Kidney (tissue), 14 donors: ENCODE data around the gene TNFRSF14. TPM values are rescaled to one million over a fixed set of nuclear protein-coding genes. Genes with fewer than 3 reads are reported as not detected.
A peak's percentile ranks its signal among the peaks of the same experiment; 100 is the strongest.

Experiments used
- DNase-seq, 5 donors: peaks; one replicate each; pipeline ENCODE4 v3.0.0-alpha.2; 2013 to 2020
- FAIRE-seq: peaks from 2 replicates; lab custom pipeline; 2012; peaks lifted over from hg19 to GRCh38; lab: Jason Lieb, UNC
- H3K27ac ChIP-seq, 2 donors: one replicate each; pipeline ENCODE4 v1.7.0; 2013; ENCODE audit warnings: low read depth in 2 of 2, low read length in 2 of 2, inconsistent platforms in 1 of 2
- H3K27me3 ChIP-seq: one replicate; pipeline ENCODE4 v1.7.1; 2013; ENCODE audit warnings: low read length, inconsistent platforms; ENCODE audit not compliant: control insufficient read depth, insufficient read depth
- H3K36me3 ChIP-seq, 3 donors: one replicate each; pipeline versions ENCODE4 v1.7.0 to v1.7.1; 2013; ENCODE audit warnings: low read length in 3 of 3, control low read depth in 1 of 3, inconsistent platforms in 1 of 3; ENCODE audit not compliant: insufficient read depth in 3 of 3, control insufficient read depth in 2 of 3
- H3K4me1 ChIP-seq, 3 donors: one replicate each; pipeline versions ENCODE4 v1.7.0 to v1.7.1; 2013; ENCODE audit warnings: low read length in 3 of 3, inconsistent platforms in 1 of 3, low read depth in 1 of 3; ENCODE audit not compliant: control insufficient read depth in 2 of 3, insufficient read depth in 2 of 3
- H3K4me3 ChIP-seq, 3 donors: one replicate each; pipeline versions ENCODE4 v1.7.0 to v1.8.1; 2013; ENCODE audit warnings: low read length in 3 of 3, control low read depth in 1 of 3, inconsistent platforms in 1 of 3
- H3K9ac ChIP-seq, 3 donors: one replicate each; pipeline versions ENCODE4 v1.7.0 to v1.7.1; 2013; ENCODE audit warnings: low read length in 3 of 3, control low read depth in 1 of 3, inconsistent platforms in 1 of 3
- H3K9me3 ChIP-seq, 3 donors: one replicate each; pipeline versions ENCODE4 v1.7.0 to v1.7.1; 2013; ENCODE audit warnings: low read length in 3 of 3, control low read depth in 1 of 3, inconsistent platforms in 1 of 3; ENCODE audit not compliant: control insufficient read depth in 2 of 3, insufficient read depth in 1 of 3
- CTCF ChIP-seq: IDR thresholded peaks from 3 replicates; pipeline ENCODE4 v1.5.1; 2012; ENCODE audit warnings: mild to moderate bottlenecking, moderate library complexity, borderline replicate concordance; ENCODE audit not compliant: insufficient read depth; ENCODE audit errors: extremely low read depth
- intact Hi-C: fragments of 100-400 bp; cut with DNase I; formaldehyde crosslinking; loops from one replicate; pipeline ENCODE4 v1.11.1; 2022
- polyA plus RNA-seq: library from polyadenylated mRNA; stranded (reverse); fragments of 350-450 nt; fragmentation: Illumina TruSeq; extraction: RNeasy Lipid Tissue Mini Kit (QIAGEN cat#74804); gene quantifications from one replicate; pipeline ENCODE4 v1.2.3, GENCODE V29; 2014; ENCODE audit warnings: low read depth, low replicate concordance; ENCODE audit not compliant: insufficient read depth
- total RNA-seq: library from RNA; stranded (reverse); fragmentation: NEBNext Ultra II Directional; extraction: Animal tissue kit (Norgen Biotek cat#: 25700); gene quantifications from one replicate; pipeline ENCODE4 v1.2.1, GENCODE V29; 2021
- donor health status: control.
- donor health status: control.
- donor health status: control.
- donor health status: control.
- donor health status: control.
- donor health status: DM: yes; HTN: yes; CAD: no.
- donor health status: Normal renal cell carcinoma (clear cell type).

The TNFRSF14 gene
- total and polyA plus RNA-seq, 2 donors from 2014 or later = 95.0 to 99.1 TPM

- Histone ChIP-seq H3K4me3 (peak overlapping the region in 1 of 3 donors; percentile 35), H3K9me3 (no peaks in the 10 kb centered on the region), H3K36me3 (no peaks in the 10 kb centered on the region), H3K4me1 (peaks cover 0 to 4% (median 0%) of the 10 kb centered on the region in 3 donors), H3K9ac (no peak overlapping the region), H3K27ac (no peak overlapping the region), H3K27me3 (no peaks in the 10 kb centered on the region)
- DNase-seq (peak in 3 of 5 donors; percentile 54 to 92 (median 76)), FAIRE-seq (no peak)
- intact Hi-C loops = no loop called here
- TF ChIP-seq CTCF = no peak
These were observed 38.0 kb downstream of the TNFRSF14 start for GRCh38 chr1:2594001-2594640.

- intact Hi-C loops = no loop called here
- H3K4me1 ChIP-seq = peaks cover 0 to 4% (median 0%) of the 10 kb centered on the region in 3 donors
- no peak overlapping the region for H3K9ac ChIP-seq
- no peaks in the 10 kb centered on the region for H3K36me3 ChIP-seq
- H3K27me3 ChIP-seq = no peaks in the 10 kb centered on the region
- H3K9me3 ChIP-seq = no peaks in the 10 kb centered on the region
- no peak overlapping the region for H3K27ac ChIP-seq
- TF ChIP-seq CTCF = no peak
- no peak for FAIRE-seq
- no peak overlapping the region for H3K4me3 ChIP-seq
- DNase-seq = peak in 1 of 5 donors; percentile 73
These were observed 38.5 kb downstream of the TNFRSF14 start for GRCh38 chr1:2594641-2595131.

- H3K9me3 ChIP-seq = no peaks in the 10 kb centered on the region
- FAIRE-seq (no peak), DNase-seq (peak in 1 of 5 donors; percentile 67)
- no peak overlapping the region for H3K9ac ChIP-seq
- H3K27ac ChIP-seq = no peak overlapping the region
- TF ChIP-seq CTCF = no peak
- no peak overlapping the region for H3K4me3 ChIP-seq
- H3K4me1 ChIP-seq = peaks cover 0 to 4% (median 0%) of the 10 kb centered on the region in 3 donors
- no peaks in the 10 kb centered on the region for H3K36me3 ChIP-seq
- no peaks in the 10 kb centered on the region for H3K27me3 ChIP-seq
- intact Hi-C loops = no loop called here
These were observed 39.2 kb downstream of the TNFRSF14 start for GRCh38 chr1:2595261-2595811.
